H9 (cell line): ENCODE data around the gene SDR42E2. TPM values are rescaled to one million over a fixed set of nuclear protein-coding genes. Genes with fewer than 3 reads are reported as not detected.

Experiments used
- DNase-seq: peaks from one replicate; pipeline ENCODE4 v3.0.0-alpha.2; 2017
- H2AFZ ChIP-seq: one replicate; pipeline ENCODE4 v1.6.1; 2013; ENCODE audit warnings: mild to moderate bottlenecking, low read length, control low read depth, moderate library complexity
- H2AK5ac ChIP-seq: 2 replicates; pipeline ENCODE4 v1.6.1; 2013; ENCODE audit warnings: low read length, control low read depth, mixed read lengths; ENCODE audit not compliant: insufficient read length
- H2BK120ac ChIP-seq: one replicate; pipeline ENCODE4 v1.6.1; 2013; ENCODE audit warnings: low read depth, mild to moderate bottlenecking, low read length, control low read depth, inconsistent platforms; ENCODE audit not compliant: poor library complexity, severe bottlenecking
- H2BK12ac ChIP-seq: 2 replicates; pipeline ENCODE4 v1.6.1; 2013; ENCODE audit warnings: low read length, control low read depth, mixed read lengths, low read depth; ENCODE audit not compliant: insufficient read length
- H2BK15ac ChIP-seq: 2 replicates; pipeline ENCODE4 v1.6.1; 2013; ENCODE audit warnings: low read depth, low read length, control low read depth
- H2BK20ac ChIP-seq: one replicate; pipeline ENCODE4 v1.6.1; 2013; ENCODE audit warnings: low read depth, mild to moderate bottlenecking, low read length, control low read depth, inconsistent platforms; ENCODE audit not compliant: poor library complexity, severe bottlenecking
- H2BK5ac ChIP-seq: 2 replicates; pipeline ENCODE4 v1.6.1; 2013; ENCODE audit warnings: low read length, control low read depth, mixed read lengths; ENCODE audit not compliant: insufficient read length
- H3K14ac ChIP-seq: 2 replicates; pipeline ENCODE4 v1.6.1; 2013; ENCODE audit warnings: low read length, control low read depth; ENCODE audit not compliant: insufficient read depth
- H3K18ac ChIP-seq: 2 replicates; pipeline ENCODE4 v1.6.1; 2013; ENCODE audit warnings: low read depth, mild to moderate bottlenecking, mixed read lengths, low read length, control low read depth; ENCODE audit not compliant: insufficient read length
- H3K23ac ChIP-seq: 2 replicates; pipeline ENCODE4 v1.6.1; 2013; ENCODE audit warnings: low read length, control low read depth, mixed read lengths, low read depth; ENCODE audit not compliant: insufficient read length
- H3K23me2 ChIP-seq: 2 replicates; pipeline ENCODE4 v1.6.1; 2013; ENCODE audit warnings: low read depth, mild to moderate bottlenecking, mixed read lengths, low read length, control low read depth; ENCODE audit not compliant: insufficient read length, poor library complexity, severe bottlenecking
- H3K27ac ChIP-seq: 2 replicates; pipeline ENCODE4 v1.5.1; 2013; ENCODE audit warnings: low read length, control low read depth, mixed read lengths, low read depth; ENCODE audit not compliant: insufficient read length
- H3K27me3 ChIP-seq: 2 replicates; pipeline ENCODE4 v1.6.1; 2013; ENCODE audit warnings: low read length, control low read depth, inconsistent platforms; ENCODE audit not compliant: insufficient read depth
- H3K4ac ChIP-seq: 2 replicates; pipeline ENCODE4 v1.6.1; 2013; ENCODE audit warnings: low read depth, mild to moderate bottlenecking, control low read depth, inconsistent platforms, low read length, moderate library complexity
- H3K4me1 ChIP-seq: 2 replicates; pipeline ENCODE4 v1.6.1; 2013; ENCODE audit warnings: low read length, control low read depth, inconsistent platforms; ENCODE audit not compliant: insufficient read depth
- H3K4me2 ChIP-seq: 2 replicates; pipeline ENCODE4 v1.6.1; 2013; ENCODE audit warnings: low read length, control low read depth, mixed read lengths; ENCODE audit not compliant: insufficient read length, insufficient read depth
- H3K56ac ChIP-seq: 2 replicates; pipeline ENCODE4 v1.6.1; 2013; ENCODE audit warnings: low read depth, mild to moderate bottlenecking, mixed read lengths, low read length, control low read depth; ENCODE audit not compliant: insufficient read length
- H3K79me1 ChIP-seq: 2 replicates; pipeline ENCODE4 v1.6.1; 2013; ENCODE audit warnings: low read depth, mild to moderate bottlenecking, moderate library complexity, low read length, control low read depth, inconsistent platforms; ENCODE audit not compliant: insufficient read depth, poor library complexity, severe bottlenecking
- H3K79me2 ChIP-seq: 2 replicates; pipeline ENCODE4 v1.6.1; 2013; ENCODE audit warnings: low read length, control low read depth, inconsistent platforms; ENCODE audit not compliant: insufficient read depth
- H3K9ac ChIP-seq: 2 replicates; pipeline ENCODE4 v1.6.1; 2013; ENCODE audit warnings: low read length, control low read depth, mixed read lengths; ENCODE audit not compliant: insufficient read length; ENCODE audit errors: extremely low read depth
- H3K9me3 ChIP-seq: one replicate; pipeline ENCODE4 v1.6.1; 2013; ENCODE audit warnings: low read depth, low read length, inconsistent platforms; ENCODE audit not compliant: control insufficient read depth
- H3T11ph ChIP-seq: one replicate; pipeline ENCODE4 v1.6.1; 2013; ENCODE audit warnings: mild to moderate bottlenecking, low read length, control low read depth, inconsistent platforms
- H4K20me1 ChIP-seq: one replicate; pipeline ENCODE4 v1.6.1; 2013; ENCODE audit not compliant: control insufficient read depth, insufficient read length, insufficient read depth
- H4K5ac ChIP-seq: 2 replicates; pipeline ENCODE4 v1.6.1; 2013; ENCODE audit warnings: low read depth, mild to moderate bottlenecking, mixed read lengths, low read length, control low read depth; ENCODE audit not compliant: insufficient read length
- H4K8ac ChIP-seq: replicated peaks from 2 replicates; pipeline ENCODE4 v1.6.1; 2013; ENCODE audit warnings: low read length, control low read depth, mixed read lengths, low read depth; ENCODE audit not compliant: insufficient read length
- H4K91ac ChIP-seq: 2 replicates; pipeline ENCODE4 v1.6.1; 2013; ENCODE audit warnings: low read depth, mild to moderate bottlenecking, moderate library complexity, mixed read lengths, low read length, control low read depth; ENCODE audit not compliant: insufficient read length
- H3K27ac Mint-ChIP-seq, 3 experiments: 2 replicates in 2 of 3; 3 replicates in 1 of 3; pipeline ENCODE4 v1.8.0; 2020 to 2021; ENCODE audit warnings: mixed read lengths in 3 of 3, mild to moderate bottlenecking in 1 of 3, moderate library complexity in 1 of 3
- H3K27me3 Mint-ChIP-seq: 2 replicates; pipeline ENCODE4 v1.8.0; 2021; ENCODE audit warnings: low read depth, mild to moderate bottlenecking, moderate library complexity, mixed read lengths
- H3K36me3 Mint-ChIP-seq, 3 experiments: 2 replicates in 2 of 3; 3 replicates in 1 of 3; pipeline ENCODE4 v1.8.0; 2020 to 2021; ENCODE audit warnings: low read depth in 3 of 3, mixed read lengths in 3 of 3; ENCODE audit not compliant: insufficient read depth in 1 of 3
- H3K4me1 Mint-ChIP-seq, 2 experiments: 2 replicates each; pipeline ENCODE4 v1.8.0; 2020; ENCODE audit warnings: mixed read lengths in 2 of 2
- H3K4me3 Mint-ChIP-seq, 2 experiments: 2 replicates in 1 of 2; 3 replicates in 1 of 2; pipeline ENCODE4 v1.8.0; 2020 to 2021; ENCODE audit warnings: mild to moderate bottlenecking in 2 of 2, mixed read lengths in 2 of 2, moderate library complexity in 1 of 2
- H3K9me3 Mint-ChIP-seq, 2 experiments: 2 replicates in 1 of 2; 3 replicates in 1 of 2; pipeline ENCODE4 v1.8.0; 2020; ENCODE audit warnings: mild to moderate bottlenecking in 2 of 2, mixed read lengths in 2 of 2, moderate library complexity in 1 of 2
- CTCF ChIP-seq: fragments of 200-600 bp; sonication (generic); conservative IDR thresholded peaks from 3 replicates; pipeline ENCODE4 v1.8.0; 2021; ENCODE audit warnings: antibody characterized with exemption, mild to moderate bottlenecking
- WGBS: extraction: QIAGEN DNeasy Blood & Tissue Kit; methylation state at CpG from one replicate; pipeline ENCODE4 v1.1.7; 2013; ENCODE audit warnings: missing lambda C conversion rate, low lambda C conversion rate, mixed read lengths; ENCODE audit not compliant: insufficient read length; ENCODE audit errors: extremely low coverage; 5-methylcytosine and 5-hydroxymethylcytosine counted together
- total RNA-seq: library from RNA; stranded (reverse); gene quantifications from 2 replicates; pipeline ENCODE4 v1.2.1, GENCODE V29; 2021

SDR42E2 gene
- total RNA-seq, 1 experiment from 2014 or later, result 0.09 TPM

- Histone ChIP-seq H2BK15ac (no peak overlapping the region), H3K14ac (no peak overlapping the region), H3K27me3 (no peaks in the 10 kb centered on the region), H3K4ac (no peak overlapping the region), H3K4me2 (no peak overlapping the region), H3K79me2 (no peaks in the 10 kb centered on the region), H2BK20ac (no peak overlapping the region), H3K9ac (no peak overlapping the region), H3K9me3 (no peaks in the 10 kb centered on the region), H3K4me1 (no peaks in the 10 kb centered on the region), H3K23ac (no peak overlapping the region), H4K20me1 (no peaks in the 10 kb centered on the region), H2BK120ac (no peak overlapping the region), H2AK5ac (no peak overlapping the region), H2BK12ac (no peak overlapping the region), H4K91ac (no peak overlapping the region), H3T11ph (no peak overlapping the region), H2BK5ac (no peak overlapping the region), H2AFZ (no peak overlapping the region), H4K8ac (no peak overlapping the region), H3K18ac (no peak overlapping the region), H3K23me2 (no peaks in the 10 kb centered on the region), H3K27ac (no peak overlapping the region), H3K79me1 (no peaks in the 10 kb centered on the region), H4K5ac (no peak overlapping the region), H3K56ac (no peak overlapping the region)
- Mint-ChIP-seq H3K36me3 (no peaks in the 10 kb centered on the region), H3K9me3 (no peaks in the 10 kb centered on the region), H3K4me1 (peaks cover 0 to 9% of the 10 kb centered on the region in 2 experiments; a peak in 3 of 4 replicates), H3K27me3 (peaks cover 2% of the 10 kb centered on the region; the same call in 1 of the 2 replicates), H3K4me3 (no peak overlapping the region), H3K27ac (no peak overlapping the region; a peak in 1 of 7 replicates)
- no peak for DNase-seq
- no peak for TF ChIP-seq CTCF
- WGBS, result no CpG with 5 or more reads among the region's 1 CpG
These were observed 22.6 kb upstream of the SDR42E2 start for GRCh38 chr16:22139732-22140131.
